Fibroblast of pulmonary artery (primary cell): ENCODE data around the gene RABGAP1L.

Experiments used
- DNase-seq: peaks from one replicate; pipeline ENCODE4 v3.0.0-alpha.2; 2010; ENCODE audit warnings: low read depth
- H3K4me3 ChIP-seq: replicated peaks from 2 replicates; pipeline ENCODE4 v1.5.1; 2011; ENCODE audit warnings: low read depth, mild to moderate bottlenecking, control low read depth, low read length, moderate library complexity
- TF ChIP-seq, protein P1 (sequence below): IDR thresholded peaks from 2 replicates; pipeline ENCODE4 v1.5.1; 2011; ENCODE audit warnings: mild to moderate bottlenecking, control low read depth, low read length, inconsistent platforms; ENCODE audit errors: missing control alignments

RABGAP1L gene

DNA sequence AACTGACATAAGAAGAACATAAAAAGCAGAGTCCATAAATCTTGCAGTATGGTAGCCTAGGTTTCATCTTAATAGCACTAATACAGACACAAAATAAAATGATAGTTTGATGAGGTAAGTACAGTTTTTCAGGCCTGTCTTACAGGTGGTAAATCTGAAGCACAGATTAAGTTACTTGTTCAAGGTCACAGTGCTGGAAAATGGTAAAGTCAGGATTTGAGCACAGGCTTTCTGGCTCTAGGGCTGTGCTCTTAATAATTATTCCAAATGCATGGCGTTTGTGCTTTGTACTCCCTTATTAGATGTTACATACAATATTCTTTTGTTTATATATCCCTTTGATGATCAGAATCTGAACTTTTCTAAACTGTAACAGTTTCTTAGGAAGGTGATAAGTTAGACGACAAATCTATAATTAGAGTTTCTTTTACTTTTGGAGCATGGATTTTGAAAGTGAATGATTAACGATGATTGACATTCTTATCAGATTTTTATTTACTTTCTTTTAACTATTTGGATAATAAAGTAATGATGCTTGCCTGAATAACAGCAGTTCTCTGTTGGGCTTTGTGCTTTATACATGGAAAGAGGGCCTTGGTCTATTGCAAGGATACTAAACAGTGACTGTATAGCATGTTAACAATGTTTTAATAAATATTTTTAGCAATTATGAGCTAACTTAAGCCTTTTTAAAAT is 738.9 kb downstream of the RABGAP1L start:
- DNase-seq = no peak
- H3K4me3 ChIP-seq = no peak overlapping the region
- TF ChIP-seq, protein P1, sequence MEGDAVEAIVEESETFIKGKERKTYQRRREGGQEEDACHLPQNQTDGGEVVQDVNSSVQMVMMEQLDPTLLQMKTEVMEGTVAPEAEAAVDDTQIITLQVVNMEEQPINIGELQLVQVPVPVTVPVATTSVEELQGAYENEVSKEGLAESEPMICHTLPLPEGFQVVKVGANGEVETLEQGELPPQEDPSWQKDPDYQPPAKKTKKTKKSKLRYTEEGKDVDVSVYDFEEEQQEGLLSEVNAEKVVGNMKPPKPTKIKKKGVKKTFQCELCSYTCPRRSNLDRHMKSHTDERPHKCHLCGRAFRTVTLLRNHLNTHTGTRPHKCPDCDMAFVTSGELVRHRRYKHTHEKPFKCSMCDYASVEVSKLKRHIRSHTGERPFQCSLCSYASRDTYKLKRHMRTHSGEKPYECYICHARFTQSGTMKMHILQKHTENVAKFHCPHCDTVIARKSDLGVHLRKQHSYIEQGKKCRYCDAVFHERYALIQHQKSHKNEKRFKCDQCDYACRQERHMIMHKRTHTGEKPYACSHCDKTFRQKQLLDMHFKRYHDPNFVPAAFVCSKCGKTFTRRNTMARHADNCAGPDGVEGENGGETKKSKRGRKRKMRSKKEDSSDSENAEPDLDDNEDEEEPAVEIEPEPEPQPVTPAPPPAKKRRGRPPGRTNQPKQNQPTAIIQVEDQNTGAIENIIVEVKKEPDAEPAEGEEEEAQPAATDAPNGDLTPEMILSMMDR = no peak

DNA sequence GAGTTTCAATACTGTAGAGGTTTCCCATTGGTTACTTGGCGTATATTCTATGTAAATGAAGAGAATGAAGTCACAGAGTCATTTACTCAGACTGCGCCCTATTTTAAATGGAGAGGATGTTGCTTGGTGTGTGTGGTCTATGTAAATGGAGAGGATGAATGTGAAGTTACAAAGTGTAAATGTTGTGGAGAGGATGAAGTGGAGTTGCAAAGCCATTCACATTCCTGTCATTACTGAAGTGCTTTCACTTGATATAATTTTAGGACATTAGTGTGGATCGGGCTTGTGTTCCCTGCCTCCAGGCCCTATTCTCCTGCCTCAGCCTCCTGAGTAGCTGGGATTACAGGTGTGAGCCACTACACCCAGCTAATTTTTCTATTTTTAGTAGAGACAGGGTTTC is 741.0 kb downstream of the RABGAP1L start:
- no peak for DNase-seq
- TF ChIP-seq, protein P1 = no peak
- no peak overlapping the region for H3K4me3 ChIP-seq

DNA sequence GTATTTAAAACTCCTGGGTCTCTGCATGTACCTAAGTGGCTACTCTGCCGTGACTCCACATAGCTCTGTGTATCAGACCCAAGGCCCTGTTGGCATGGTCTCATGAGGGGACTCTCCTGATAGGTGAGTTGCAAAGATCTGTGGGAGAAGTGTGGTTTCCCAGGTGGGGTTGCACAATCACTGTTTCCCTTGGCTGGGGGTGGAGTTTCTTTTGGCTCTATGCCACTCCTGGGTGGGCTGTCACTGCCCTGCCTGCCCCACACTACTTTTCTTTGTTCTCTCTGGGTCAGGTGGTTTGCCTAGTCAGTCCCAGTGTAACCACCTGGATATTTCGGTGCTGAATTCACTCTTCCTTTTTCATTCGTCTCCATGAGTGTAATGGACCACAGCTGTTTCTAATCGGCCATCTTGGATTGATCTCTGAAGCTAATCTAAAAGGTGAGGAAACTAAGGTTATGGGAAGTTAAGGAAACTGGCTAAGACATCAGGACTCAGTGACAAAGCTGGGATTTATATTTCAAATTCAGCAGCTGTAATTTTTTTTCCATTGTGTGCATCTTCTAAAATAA is 743.3 kb downstream of the RABGAP1L start:
- DNase-seq = no peak
- TF ChIP-seq, protein P1 = no peak
- no peak overlapping the region for H3K4me3 ChIP-seq

DNA sequence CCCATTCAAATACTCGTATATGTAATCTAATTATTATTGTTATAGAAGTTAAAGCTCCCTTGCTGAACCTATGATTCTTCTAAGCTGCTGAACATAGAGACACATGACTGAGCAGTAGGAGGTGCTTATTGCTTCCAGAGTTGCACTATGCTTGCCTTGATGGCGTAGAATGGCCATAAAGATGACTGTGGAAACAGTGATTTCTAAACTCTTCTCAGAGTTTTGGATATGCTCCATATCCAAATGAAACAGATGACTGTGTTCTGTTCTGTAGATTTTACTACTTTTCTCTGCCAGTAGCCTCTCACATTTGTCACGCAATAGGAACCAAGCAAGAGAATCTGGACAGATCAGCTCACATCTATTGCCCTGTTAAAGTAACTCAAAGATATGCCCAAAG is 752.3 kb downstream of the RABGAP1L start:
- TF ChIP-seq, protein P1 = no peak
- H3K4me3 ChIP-seq = no peak overlapping the region
- no peak for DNase-seq

DNA sequence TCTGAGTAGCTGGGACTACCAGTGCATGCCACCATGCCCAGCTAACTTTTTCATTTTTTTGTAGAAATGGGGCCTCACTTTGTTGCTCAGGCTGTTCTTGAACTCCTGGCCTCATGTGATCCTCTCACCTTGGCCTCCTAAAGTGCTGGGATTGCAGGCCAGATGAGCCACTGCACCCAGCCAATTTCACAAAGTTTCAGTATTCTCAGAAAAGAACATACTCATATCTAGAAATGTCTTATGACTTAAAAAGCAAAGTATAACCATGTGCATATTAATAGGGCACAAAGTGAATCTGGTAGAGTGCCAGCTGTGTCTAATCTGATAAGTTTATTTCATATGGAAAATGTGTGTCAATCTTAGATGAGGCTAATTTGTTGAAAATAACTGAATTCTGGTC is 752.9 kb downstream of the RABGAP1L start:
- no peak for DNase-seq
- TF ChIP-seq, protein P1 = no peak
- no peak overlapping the region for H3K4me3 ChIP-seq

DNA sequence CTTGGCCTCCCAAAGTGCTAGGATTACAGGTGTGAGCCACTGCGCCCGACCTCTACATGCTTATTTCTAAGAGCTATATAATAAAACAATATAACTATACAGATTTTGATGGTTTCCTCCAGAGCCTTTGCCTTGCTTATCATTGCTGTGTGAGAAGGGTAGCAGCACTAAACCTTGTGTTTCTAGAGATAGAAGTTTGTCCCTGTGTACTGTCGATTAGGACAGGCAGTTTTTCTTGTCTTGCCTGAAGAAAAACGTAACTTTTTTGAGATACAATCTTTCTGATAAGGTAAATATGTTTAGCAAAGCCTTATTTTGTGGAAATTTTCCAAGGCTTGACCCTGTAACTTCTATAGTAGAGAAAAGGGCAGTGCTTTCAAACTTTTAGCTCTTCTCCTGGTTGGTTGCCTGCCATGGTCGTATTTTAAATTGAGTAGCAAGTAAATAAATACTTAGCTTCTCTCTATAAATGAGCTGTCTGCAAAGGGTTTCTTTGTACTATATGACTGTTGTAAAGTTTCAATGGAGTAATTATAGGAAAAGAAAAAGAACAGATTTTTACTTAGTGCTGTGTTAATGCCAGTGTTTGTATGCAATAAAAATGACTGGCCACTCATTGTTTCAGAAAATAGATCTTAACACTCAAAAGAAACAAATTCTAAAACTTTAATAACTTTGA is 754.0 kb downstream of the RABGAP1L start:
- TF ChIP-seq, protein P1 = no peak
- no peak for DNase-seq
- H3K4me3 ChIP-seq = no peak overlapping the region
